ENCODE data around the gene SUGP2.
"Not testable (repeated sequence)": the region's sequence is repeated elsewhere in the genome, so short reads cannot be mapped to it uniquely, and the experiment has no call there.

SUGP2 gene

GRCh38 chr19:18960370-18960769, 72.9 kb downstream of the SUGP2 start:
- no peak for DNase-seq (ENCODE audit: low read depth in 2 of 3, low spot score in 1 of 3)

- no peak for DNase-seq (ENCODE audit: low read depth in 2 of 3, low spot score in 1 of 3)
Observed at GRCh38 chr19:18955042-18955441, 78.3 kb downstream of the SUGP2 start.

- DNase-seq (ENCODE audit: low read depth in 2 of 3, low spot score in 1 of 3) = no peak
Observed at GRCh38 chr19:18954094-18954493, 79.2 kb downstream of the SUGP2 start.

GRCh38 chr19:18952364-18953003, 80.8 kb downstream of the SUGP2 start:
- DNase-seq (ENCODE audit: low read depth in 2 of 3, low spot score in 1 of 3) = not testable (repeated sequence)

- no peak for DNase-seq (ENCODE audit: low read depth in 2 of 3, low spot score in 1 of 3)
Observed at GRCh38 chr19:18951721-18952281, 81.5 kb downstream of the SUGP2 start.

GRCh38 chr19:18949858-18950257, 83.5 kb downstream of the SUGP2 start:
- DNase-seq (ENCODE audit: low read depth in 2 of 3, low spot score in 1 of 3) = no peak

- no peak for DNase-seq (ENCODE audit: low read depth in 2 of 3, low spot score in 1 of 3)
Observed at GRCh38 chr19:18948976-18949356, 84.4 kb downstream of the SUGP2 start.

GRCh38 chr19:18948075-18948975, 85.0 kb downstream of the SUGP2 start:
- DNase-seq (ENCODE audit: low read depth in 2 of 3, low spot score in 1 of 3) = no peak

GRCh38 chr19:18946918-18947317, 86.4 kb downstream of the SUGP2 start:
- DNase-seq (ENCODE audit: low read depth in 2 of 3, low spot score in 1 of 3) = no peak

GRCh38 chr19:18946335-18946734, 87.0 kb downstream of the SUGP2 start:
- DNase-seq (ENCODE audit: low read depth in 2 of 3, low spot score in 1 of 3) = no peak

GRCh38 chr19:18945297-18945696, 88.0 kb downstream of the SUGP2 start:
- no peak for DNase-seq (ENCODE audit: low read depth in 2 of 3, low spot score in 1 of 3)

- no peak for DNase-seq (ENCODE audit: low read depth in 2 of 3, low spot score in 1 of 3)
Observed at GRCh38 chr19:18943465-18943864, 89.9 kb downstream of the SUGP2 start.

- DNase-seq (ENCODE audit: low read depth in 2 of 3, low spot score in 1 of 3) = no peak
Observed at GRCh38 chr19:18942692-18943091, 90.6 kb downstream of the SUGP2 start.

- DNase-seq (ENCODE audit: low read depth in 2 of 3, low spot score in 1 of 3) = no peak
Observed at GRCh38 chr19:18941628-18942354, 91.5 kb downstream of the SUGP2 start.
